H9 (cell line): Measurements from ENCODE around the gene ANK2. TPM values are rescaled to one million over a fixed set of nuclear protein-coding genes. Genes with fewer than 3 reads are reported as not detected.

Experiments used
- DNase-seq: peaks from one replicate; pipeline ENCODE4 v3.0.0-alpha.2; 2017
- H2AFZ ChIP-seq: one replicate; pipeline ENCODE4 v1.6.1; 2013; ENCODE audit warnings: mild to moderate bottlenecking, low read length, control low read depth, moderate library complexity
- H2AK5ac ChIP-seq: 2 replicates; pipeline ENCODE4 v1.6.1; 2013; ENCODE audit warnings: low read length, control low read depth, mixed read lengths; ENCODE audit not compliant: insufficient read length
- H2BK120ac ChIP-seq: one replicate; pipeline ENCODE4 v1.6.1; 2013; ENCODE audit warnings: low read depth, mild to moderate bottlenecking, low read length, control low read depth, inconsistent platforms; ENCODE audit not compliant: poor library complexity, severe bottlenecking
- H2BK12ac ChIP-seq: 2 replicates; pipeline ENCODE4 v1.6.1; 2013; ENCODE audit warnings: low read length, control low read depth, mixed read lengths, low read depth; ENCODE audit not compliant: insufficient read length
- H2BK15ac ChIP-seq: 2 replicates; pipeline ENCODE4 v1.6.1; 2013; ENCODE audit warnings: low read depth, low read length, control low read depth
- H2BK20ac ChIP-seq: one replicate; pipeline ENCODE4 v1.6.1; 2013; ENCODE audit warnings: low read depth, mild to moderate bottlenecking, low read length, control low read depth, inconsistent platforms; ENCODE audit not compliant: poor library complexity, severe bottlenecking
- H2BK5ac ChIP-seq: 2 replicates; pipeline ENCODE4 v1.6.1; 2013; ENCODE audit warnings: low read length, control low read depth, mixed read lengths; ENCODE audit not compliant: insufficient read length
- H3K14ac ChIP-seq: 2 replicates; pipeline ENCODE4 v1.6.1; 2013; ENCODE audit warnings: low read length, control low read depth; ENCODE audit not compliant: insufficient read depth
- H3K18ac ChIP-seq: 2 replicates; pipeline ENCODE4 v1.6.1; 2013; ENCODE audit warnings: low read depth, mild to moderate bottlenecking, mixed read lengths, low read length, control low read depth; ENCODE audit not compliant: insufficient read length
- H3K23ac ChIP-seq: 2 replicates; pipeline ENCODE4 v1.6.1; 2013; ENCODE audit warnings: low read length, control low read depth, mixed read lengths, low read depth; ENCODE audit not compliant: insufficient read length
- H3K23me2 ChIP-seq: 2 replicates; pipeline ENCODE4 v1.6.1; 2013; ENCODE audit warnings: low read depth, mild to moderate bottlenecking, mixed read lengths, low read length, control low read depth; ENCODE audit not compliant: insufficient read length, poor library complexity, severe bottlenecking
- H3K27ac ChIP-seq: 2 replicates; pipeline ENCODE4 v1.5.1; 2013; ENCODE audit warnings: low read length, control low read depth, mixed read lengths, low read depth; ENCODE audit not compliant: insufficient read length
- H3K27me3 ChIP-seq: 2 replicates; pipeline ENCODE4 v1.6.1; 2013; ENCODE audit warnings: low read length, control low read depth, inconsistent platforms; ENCODE audit not compliant: insufficient read depth
- H3K4ac ChIP-seq: 2 replicates; pipeline ENCODE4 v1.6.1; 2013; ENCODE audit warnings: low read depth, mild to moderate bottlenecking, control low read depth, inconsistent platforms, low read length, moderate library complexity
- H3K4me1 ChIP-seq: 2 replicates; pipeline ENCODE4 v1.6.1; 2013; ENCODE audit warnings: low read length, control low read depth, inconsistent platforms; ENCODE audit not compliant: insufficient read depth
- H3K4me2 ChIP-seq: 2 replicates; pipeline ENCODE4 v1.6.1; 2013; ENCODE audit warnings: low read length, control low read depth, mixed read lengths; ENCODE audit not compliant: insufficient read length, insufficient read depth
- H3K56ac ChIP-seq: 2 replicates; pipeline ENCODE4 v1.6.1; 2013; ENCODE audit warnings: low read depth, mild to moderate bottlenecking, mixed read lengths, low read length, control low read depth; ENCODE audit not compliant: insufficient read length
- H3K79me1 ChIP-seq: 2 replicates; pipeline ENCODE4 v1.6.1; 2013; ENCODE audit warnings: low read depth, mild to moderate bottlenecking, moderate library complexity, low read length, control low read depth, inconsistent platforms; ENCODE audit not compliant: insufficient read depth, poor library complexity, severe bottlenecking
- H3K79me2 ChIP-seq: 2 replicates; pipeline ENCODE4 v1.6.1; 2013; ENCODE audit warnings: low read length, control low read depth, inconsistent platforms; ENCODE audit not compliant: insufficient read depth
- H3K9ac ChIP-seq: 2 replicates; pipeline ENCODE4 v1.6.1; 2013; ENCODE audit warnings: low read length, control low read depth, mixed read lengths; ENCODE audit not compliant: insufficient read length; ENCODE audit errors: extremely low read depth
- H3K9me3 ChIP-seq: one replicate; pipeline ENCODE4 v1.6.1; 2013; ENCODE audit warnings: low read depth, low read length, inconsistent platforms; ENCODE audit not compliant: control insufficient read depth
- H3T11ph ChIP-seq: one replicate; pipeline ENCODE4 v1.6.1; 2013; ENCODE audit warnings: mild to moderate bottlenecking, low read length, control low read depth, inconsistent platforms
- H4K20me1 ChIP-seq: one replicate; pipeline ENCODE4 v1.6.1; 2013; ENCODE audit not compliant: control insufficient read depth, insufficient read length, insufficient read depth
- H4K5ac ChIP-seq: 2 replicates; pipeline ENCODE4 v1.6.1; 2013; ENCODE audit warnings: low read depth, mild to moderate bottlenecking, mixed read lengths, low read length, control low read depth; ENCODE audit not compliant: insufficient read length
- H4K8ac ChIP-seq: replicated peaks from 2 replicates; pipeline ENCODE4 v1.6.1; 2013; ENCODE audit warnings: low read length, control low read depth, mixed read lengths, low read depth; ENCODE audit not compliant: insufficient read length
- H4K91ac ChIP-seq: 2 replicates; pipeline ENCODE4 v1.6.1; 2013; ENCODE audit warnings: low read depth, mild to moderate bottlenecking, moderate library complexity, mixed read lengths, low read length, control low read depth; ENCODE audit not compliant: insufficient read length
- H3K27ac Mint-ChIP-seq, 3 experiments: 2 replicates in 2 of 3; 3 replicates in 1 of 3; pipeline ENCODE4 v1.8.0; 2020 to 2021; ENCODE audit warnings: mixed read lengths in 3 of 3, mild to moderate bottlenecking in 1 of 3, moderate library complexity in 1 of 3
- H3K27me3 Mint-ChIP-seq: 2 replicates; pipeline ENCODE4 v1.8.0; 2021; ENCODE audit warnings: low read depth, mild to moderate bottlenecking, moderate library complexity, mixed read lengths
- H3K36me3 Mint-ChIP-seq, 3 experiments: 2 replicates in 2 of 3; 3 replicates in 1 of 3; pipeline ENCODE4 v1.8.0; 2020 to 2021; ENCODE audit warnings: low read depth in 3 of 3, mixed read lengths in 3 of 3; ENCODE audit not compliant: insufficient read depth in 1 of 3
- H3K4me1 Mint-ChIP-seq, 2 experiments: 2 replicates each; pipeline ENCODE4 v1.8.0; 2020; ENCODE audit warnings: mixed read lengths in 2 of 2
- H3K4me3 Mint-ChIP-seq, 2 experiments: 2 replicates in 1 of 2; 3 replicates in 1 of 2; pipeline ENCODE4 v1.8.0; 2020 to 2021; ENCODE audit warnings: mild to moderate bottlenecking in 2 of 2, mixed read lengths in 2 of 2, moderate library complexity in 1 of 2
- H3K9me3 Mint-ChIP-seq, 2 experiments: 2 replicates in 1 of 2; 3 replicates in 1 of 2; pipeline ENCODE4 v1.8.0; 2020; ENCODE audit warnings: mild to moderate bottlenecking in 2 of 2, mixed read lengths in 2 of 2, moderate library complexity in 1 of 2
- CTCF ChIP-seq: fragments of 200-600 bp; sonication (generic); conservative IDR thresholded peaks from 3 replicates; pipeline ENCODE4 v1.8.0; 2021; ENCODE audit warnings: antibody characterized with exemption, mild to moderate bottlenecking
- WGBS: extraction: QIAGEN DNeasy Blood & Tissue Kit; methylation state at CpG from one replicate; pipeline ENCODE4 v1.1.7; 2013; ENCODE audit warnings: missing lambda C conversion rate, low lambda C conversion rate, mixed read lengths; ENCODE audit not compliant: insufficient read length; ENCODE audit errors: extremely low coverage; 5-methylcytosine and 5-hydroxymethylcytosine counted together
- total RNA-seq: library from RNA; stranded (reverse); gene quantifications from 2 replicates; pipeline ENCODE4 v1.2.1, GENCODE V29; 2021

Gene ANK2
- total RNA-seq, 1 experiment from 2014 or later = 36.8 TPM

GRCh38 chr4:113147498-113148111 is 98.2 kb downstream of the ANK2 start:
- no peaks in the 10 kb centered on the region for H3K27me3 ChIP-seq
- TF ChIP-seq CTCF = no peak
- H2BK20ac ChIP-seq = no peak overlapping the region
- H3T11ph ChIP-seq = no peak overlapping the region
- H3K79me1 ChIP-seq = no peaks in the 10 kb centered on the region
- no peak overlapping the region for H3K9ac ChIP-seq
- Mint-ChIP-seq H3K27me3 (no peaks in the 10 kb centered on the region), H3K4me1 (peaks cover 55 to 61% of the 10 kb centered on the region in 2 experiments), H3K27ac (peak overlapping the region in 1 of 3 experiments; percentile 49; a peak in 1 of 7 replicates), H3K9me3 (peaks cover 0 to 5% of the 10 kb centered on the region in 2 experiments; a peak in 1 of 5 replicates), H3K4me3 (no peak overlapping the region), H3K36me3 (peaks cover 2 to 20% (median 6%) of the 10 kb centered on the region in 3 experiments)
- H3K18ac ChIP-seq = no peak overlapping the region
- H3K23me2 ChIP-seq = no peaks in the 10 kb centered on the region
- H3K79me2 ChIP-seq = no peaks in the 10 kb centered on the region
- no peak overlapping the region for H2BK5ac ChIP-seq
- H3K9me3 ChIP-seq = no peaks in the 10 kb centered on the region
- no peak overlapping the region for H2AK5ac ChIP-seq
- no peak overlapping the region for H3K56ac ChIP-seq
- H3K14ac ChIP-seq = no peak overlapping the region
- H4K8ac ChIP-seq = no peak overlapping the region
- WGBS = no CpG with 5 or more reads among the region's 2 CpGs
- H4K5ac ChIP-seq = no peak overlapping the region
- H3K4me1 ChIP-seq = peaks cover 11% of the 10 kb centered on the region
- no peak overlapping the region for H3K27ac ChIP-seq
- no peak overlapping the region for H3K23ac ChIP-seq
- H2BK12ac ChIP-seq = no peak overlapping the region
- no peak overlapping the region for H2BK120ac ChIP-seq
- no peak overlapping the region for H2BK15ac ChIP-seq
- DNase-seq = no peak
- no peak overlapping the region for H2AFZ ChIP-seq
- no peaks in the 10 kb centered on the region for H4K20me1 ChIP-seq
- H3K4ac ChIP-seq = no peak overlapping the region
- H4K91ac ChIP-seq = no peak overlapping the region
- H3K4me2 ChIP-seq = no peak overlapping the region
